Smooth muscle cell (in vitro differentiated cells): ENCODE results near the gene PLD2. TPM values are rescaled to one million over a fixed set of nuclear protein-coding genes. Genes with fewer than 3 reads are reported as not detected.
A peak's percentile ranks its signal among the peaks of the same experiment; 100 is the strongest.

Source experiments
- DNase-seq: peaks from one replicate; lab custom pipeline; 2025; ENCODE audit not compliant: unreplicated experiment; lab: John Stamatoyannopoulos, UW
- H2AFZ ChIP-seq: fragments of 200-600 bp; sonication (generic); 2 replicates; pipeline ENCODE4 v1.6.0; 2016; ENCODE audit warnings: antibody characterized with exemption, low read depth, mild to moderate bottlenecking
- H3F3A ChIP-seq: fragments of 200-600 bp; sonication (generic); 2 replicates; pipeline ENCODE4 v1.6.0; 2017; ENCODE audit warnings: antibody characterized with exemption, low read depth
- H3K27ac ChIP-seq: fragments of 200-600 bp; sonication (generic); 2 replicates; pipeline ENCODE4 v1.5.1; 2016; ENCODE audit warnings: low read depth, mild to moderate bottlenecking
- H3K27me3 ChIP-seq: fragments of 200-600 bp; sonication (generic); 2 replicates; pipeline ENCODE4 v1.6.1; 2016; ENCODE audit warnings: low read depth, mild to moderate bottlenecking
- H3K36me3 ChIP-seq: fragments of 200-600 bp; sonication (generic); 2 replicates; pipeline ENCODE4 v1.5.1; 2016; ENCODE audit warnings: low read depth
- H3K4me1 ChIP-seq: fragments of 200-600 bp; sonication (generic); 2 replicates; pipeline ENCODE4 v1.5.1; 2016; ENCODE audit warnings: low read depth
- H3K4me2 ChIP-seq: fragments of 200-600 bp; sonication (generic); 2 replicates; pipeline ENCODE4 v1.6.0; 2016; ENCODE audit warnings: mild to moderate bottlenecking
- H3K4me3 ChIP-seq: fragments of 200-600 bp; sonication (generic); 2 replicates; pipeline ENCODE4 v1.5.1; 2016; ENCODE audit warnings: mild to moderate bottlenecking
- H3K79me2 ChIP-seq: fragments of 200-600 bp; sonication (generic); 2 replicates; pipeline ENCODE4 v1.6.0; 2016; ENCODE audit warnings: low read depth, mild to moderate bottlenecking
- H3K9ac ChIP-seq: fragments of 200-600 bp; sonication (generic); 2 replicates; pipeline ENCODE4 v1.6.0; 2016; ENCODE audit warnings: low read depth
- H3K9me3 ChIP-seq: fragments of 200-600 bp; sonication (generic); replicated peaks from 2 replicates; pipeline ENCODE4 v1.5.1; 2016; ENCODE audit warnings: low read depth
- H4K20me1 ChIP-seq: fragments of 200-600 bp; sonication (generic); 2 replicates; pipeline ENCODE4 v1.6.0; 2016; ENCODE audit warnings: low read depth
- WGBS: methylation state at CpG from one replicate; pipeline ENCODE4 v1.1.7; 2016; ENCODE audit warnings: low lambda C conversion rate; 5-methylcytosine and 5-hydroxymethylcytosine counted together
- polyA plus RNA-seq: library from polyadenylated mRNA; unstranded; fragments of >200 nt; fragmentation: Nextera tagmentation; extraction: Ambion mirVana; gene quantifications from 2 replicates; pipeline ENCODE4 v1.2.1, GENCODE V29; 2016
- total RNA-seq: library from RNA; depleted of rRNA; stranded (reverse); fragments of >200 nt; gene quantifications from 2 replicates; pipeline ENCODE4 v1.2.3, GENCODE V29; 2014
- TF ChIP-seq, protein P1 (sequence below): fragments of 200-600 bp; sonication (generic); IDR thresholded peaks from 2 replicates; pipeline ENCODE4 v1.5.1; 2017; ENCODE audit warnings: borderline replicate concordance, mild to moderate bottlenecking, antibody characterized with exemption; ENCODE audit not compliant: insufficient read depth, poor library complexity, severe bottlenecking

Gene PLD2
- total and polyA plus RNA-seq, 2 experiments from 2014 or later, result 9.9 to 20.3 TPM

DNA sequence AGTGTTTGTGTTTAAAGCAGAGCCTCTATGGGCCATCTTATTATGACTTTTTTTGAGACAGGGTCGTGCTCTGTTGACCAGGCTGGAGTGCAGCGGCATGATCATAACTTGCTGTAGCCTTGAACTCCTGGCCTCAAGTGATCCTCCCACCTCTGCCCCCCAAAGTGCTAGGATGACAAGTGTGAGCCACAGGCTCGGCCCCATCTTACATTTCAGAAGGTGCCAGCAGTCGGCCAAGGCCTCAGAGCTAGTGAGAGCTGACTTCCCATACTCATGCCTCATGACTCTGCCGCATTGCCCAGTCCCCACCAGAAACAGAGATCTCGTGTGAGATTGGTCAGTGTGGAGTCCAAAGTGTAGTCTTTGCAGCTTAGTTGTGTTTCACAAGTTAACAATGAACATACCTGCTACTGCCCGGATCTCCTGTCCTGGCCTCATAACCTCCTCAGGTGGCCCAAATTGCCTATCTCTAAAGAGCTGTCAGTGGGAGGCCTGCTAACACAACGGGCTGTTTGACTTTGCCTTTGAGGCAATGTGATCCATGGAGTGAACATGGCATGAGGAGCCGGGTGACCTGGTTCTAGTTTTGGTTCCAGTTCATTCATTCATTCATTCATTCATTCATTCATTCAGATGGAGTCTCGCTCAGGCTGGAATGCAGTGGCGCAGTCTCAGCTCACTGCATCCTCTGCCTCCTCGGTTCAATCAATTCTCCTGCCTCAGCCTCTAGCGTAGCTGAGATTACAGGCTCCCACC, 39.9 kb downstream of the PLD2 start:
- no peak overlapping the region for H2AFZ ChIP-seq
- no peaks in the 10 kb centered on the region for H3K9me3 ChIP-seq
- TF ChIP-seq, protein P1, sequence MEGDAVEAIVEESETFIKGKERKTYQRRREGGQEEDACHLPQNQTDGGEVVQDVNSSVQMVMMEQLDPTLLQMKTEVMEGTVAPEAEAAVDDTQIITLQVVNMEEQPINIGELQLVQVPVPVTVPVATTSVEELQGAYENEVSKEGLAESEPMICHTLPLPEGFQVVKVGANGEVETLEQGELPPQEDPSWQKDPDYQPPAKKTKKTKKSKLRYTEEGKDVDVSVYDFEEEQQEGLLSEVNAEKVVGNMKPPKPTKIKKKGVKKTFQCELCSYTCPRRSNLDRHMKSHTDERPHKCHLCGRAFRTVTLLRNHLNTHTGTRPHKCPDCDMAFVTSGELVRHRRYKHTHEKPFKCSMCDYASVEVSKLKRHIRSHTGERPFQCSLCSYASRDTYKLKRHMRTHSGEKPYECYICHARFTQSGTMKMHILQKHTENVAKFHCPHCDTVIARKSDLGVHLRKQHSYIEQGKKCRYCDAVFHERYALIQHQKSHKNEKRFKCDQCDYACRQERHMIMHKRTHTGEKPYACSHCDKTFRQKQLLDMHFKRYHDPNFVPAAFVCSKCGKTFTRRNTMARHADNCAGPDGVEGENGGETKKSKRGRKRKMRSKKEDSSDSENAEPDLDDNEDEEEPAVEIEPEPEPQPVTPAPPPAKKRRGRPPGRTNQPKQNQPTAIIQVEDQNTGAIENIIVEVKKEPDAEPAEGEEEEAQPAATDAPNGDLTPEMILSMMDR, result no peak
- H3K4me2 ChIP-seq, result no peak overlapping the region
- H3K27ac ChIP-seq, result peak overlapping the region; percentile 82
- 93% methylated on average over 13 of the region's 13 CpGs for WGBS
- no peak overlapping the region for H3K4me3 ChIP-seq
- H3K79me2 ChIP-seq, result peaks cover 58% of the 10 kb centered on the region
- peaks cover 95% of the 10 kb centered on the region for H4K20me1 ChIP-seq
- H3K36me3 ChIP-seq, result no peaks in the 10 kb centered on the region
- H3K27me3 ChIP-seq, result no peaks in the 10 kb centered on the region
- H3K4me1 ChIP-seq, result peaks cover 4% of the 10 kb centered on the region
- no peak for DNase-seq
- H3K9ac ChIP-seq, result no peak overlapping the region
- peaks cover 2% of the 10 kb centered on the region for H3F3A ChIP-seq

DNA sequence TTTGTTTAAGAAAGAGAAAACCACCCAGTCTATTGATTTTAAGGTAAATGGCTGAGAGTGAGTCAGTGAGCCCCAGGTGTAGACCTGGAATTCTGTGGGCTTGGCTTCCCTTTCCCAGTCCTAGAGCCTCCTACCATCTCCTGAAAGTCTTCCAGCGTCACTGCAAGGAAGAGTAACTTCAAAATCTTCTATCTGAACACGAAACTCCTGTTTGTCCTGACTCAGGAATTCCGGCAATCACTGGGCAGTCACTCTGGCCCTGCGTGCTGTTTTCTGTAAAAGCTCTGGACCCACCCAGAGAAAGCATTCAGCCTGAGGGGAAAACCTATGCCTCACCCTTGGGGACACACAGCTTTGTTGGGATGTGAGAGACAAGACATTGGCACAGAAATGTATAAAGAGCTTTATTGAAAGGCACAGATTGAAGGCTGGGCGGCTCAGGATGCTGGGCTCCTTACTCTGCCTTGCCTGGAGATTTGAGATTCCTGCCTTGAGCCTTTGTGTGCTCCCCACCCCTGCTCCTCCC, 42.1 kb downstream of the PLD2 start:
- Histone ChIP-seq H3K27me3 (no peaks in the 10 kb centered on the region), H3K4me1 (peaks cover 8% of the 10 kb centered on the region), H4K20me1 (peaks cover 87% of the 10 kb centered on the region), H3K4me2 (peak overlapping the region; percentile 33), H3K4me3 (no peak overlapping the region), H2AFZ (no peak overlapping the region), H3K27ac (peak overlapping the region; percentile 82), H3K79me2 (peaks cover 37% of the 10 kb centered on the region), H3K36me3 (no peaks in the 10 kb centered on the region), H3F3A (peaks cover 2% of the 10 kb centered on the region), H3K9me3 (no peaks in the 10 kb centered on the region), H3K9ac (peak overlapping the region; percentile 57)
- 61% methylated on average over 5 of the region's 5 CpGs for WGBS
- DNase-seq, result no peak
- TF ChIP-seq, protein P1, result no peak

DNA sequence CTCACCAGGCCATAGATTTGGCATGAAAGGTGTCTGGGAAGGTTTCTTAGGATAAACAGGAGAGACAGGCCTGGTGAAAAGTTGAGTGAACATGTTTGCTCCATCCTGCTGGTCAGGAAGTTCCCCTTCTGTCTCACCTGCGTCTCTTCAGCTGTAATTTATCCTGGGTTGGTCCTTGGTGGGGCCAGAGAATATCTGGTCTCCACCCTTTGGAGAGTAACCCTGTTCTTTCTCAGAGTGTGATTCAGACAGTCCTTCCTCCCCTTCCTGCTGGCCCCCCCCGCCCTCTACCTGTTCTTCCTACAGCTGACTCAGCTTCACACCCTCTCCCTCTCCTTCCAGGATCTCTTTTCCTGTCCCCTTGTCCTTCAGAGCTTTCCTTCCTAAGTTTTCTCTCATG, 43.3 kb downstream of the PLD2 start:
- Histone ChIP-seq H3F3A (peaks cover 2% of the 10 kb centered on the region), H4K20me1 (peaks cover 77% of the 10 kb centered on the region), H3K36me3 (no peaks in the 10 kb centered on the region), H3K9ac (peak overlapping the region; percentile 57), H3K27me3 (no peaks in the 10 kb centered on the region), H3K27ac (peak overlapping the region; percentile 82), H3K4me2 (no peak overlapping the region), H3K79me2 (peaks cover 25% of the 10 kb centered on the region), H3K4me3 (no peak overlapping the region), H3K9me3 (no peaks in the 10 kb centered on the region), H3K4me1 (peaks cover 9% of the 10 kb centered on the region), H2AFZ (no peak overlapping the region)
- TF ChIP-seq, protein P1, result no peak
- DNase-seq, result no peak
- WGBS, result 88% methylated on average over 2 of the region's 2 CpGs
